ENCODE measurements around the gene SCAP.

DNA sequence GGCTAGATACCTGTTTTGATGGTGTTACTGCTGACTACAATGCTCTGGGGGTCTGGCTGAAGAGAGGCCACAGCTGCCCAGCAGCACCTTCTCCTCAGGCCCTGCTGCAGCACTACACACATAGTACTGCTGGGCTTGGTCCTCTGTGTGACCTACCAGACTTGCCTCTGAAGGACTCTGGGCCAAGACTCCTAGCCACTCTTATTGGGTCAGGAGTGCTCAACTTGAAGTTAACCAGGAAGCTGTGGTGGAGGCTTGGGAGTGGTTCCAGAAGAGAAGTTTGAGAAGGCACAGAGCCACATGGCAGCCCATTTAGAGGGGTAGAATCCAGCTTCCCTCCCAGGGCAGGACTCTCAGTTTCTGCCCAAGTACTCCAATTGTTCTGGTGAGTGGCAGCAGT is 21.2 kb upstream of the SCAP start:
- TF ChIP-seq CHD2 (IDR thresholded peaks at IDR 0.05; ENCODE audit: low read length, partially characterized antibody) (no peak), EZH2phosphoT487 (IDR thresholded peaks at IDR 0.05; ENCODE audit: borderline replicate concordance, low read depth) (no peak), YY1 (IDR thresholded peaks at IDR 0.05; ENCODE audit: low read depth) (no peak)
- TF ChIP-seq, protein P1, sequence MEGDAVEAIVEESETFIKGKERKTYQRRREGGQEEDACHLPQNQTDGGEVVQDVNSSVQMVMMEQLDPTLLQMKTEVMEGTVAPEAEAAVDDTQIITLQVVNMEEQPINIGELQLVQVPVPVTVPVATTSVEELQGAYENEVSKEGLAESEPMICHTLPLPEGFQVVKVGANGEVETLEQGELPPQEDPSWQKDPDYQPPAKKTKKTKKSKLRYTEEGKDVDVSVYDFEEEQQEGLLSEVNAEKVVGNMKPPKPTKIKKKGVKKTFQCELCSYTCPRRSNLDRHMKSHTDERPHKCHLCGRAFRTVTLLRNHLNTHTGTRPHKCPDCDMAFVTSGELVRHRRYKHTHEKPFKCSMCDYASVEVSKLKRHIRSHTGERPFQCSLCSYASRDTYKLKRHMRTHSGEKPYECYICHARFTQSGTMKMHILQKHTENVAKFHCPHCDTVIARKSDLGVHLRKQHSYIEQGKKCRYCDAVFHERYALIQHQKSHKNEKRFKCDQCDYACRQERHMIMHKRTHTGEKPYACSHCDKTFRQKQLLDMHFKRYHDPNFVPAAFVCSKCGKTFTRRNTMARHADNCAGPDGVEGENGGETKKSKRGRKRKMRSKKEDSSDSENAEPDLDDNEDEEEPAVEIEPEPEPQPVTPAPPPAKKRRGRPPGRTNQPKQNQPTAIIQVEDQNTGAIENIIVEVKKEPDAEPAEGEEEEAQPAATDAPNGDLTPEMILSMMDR (IDR thresholded peaks at IDR 0.05) = no peak
- TF ChIP-seq, protein P2, sequence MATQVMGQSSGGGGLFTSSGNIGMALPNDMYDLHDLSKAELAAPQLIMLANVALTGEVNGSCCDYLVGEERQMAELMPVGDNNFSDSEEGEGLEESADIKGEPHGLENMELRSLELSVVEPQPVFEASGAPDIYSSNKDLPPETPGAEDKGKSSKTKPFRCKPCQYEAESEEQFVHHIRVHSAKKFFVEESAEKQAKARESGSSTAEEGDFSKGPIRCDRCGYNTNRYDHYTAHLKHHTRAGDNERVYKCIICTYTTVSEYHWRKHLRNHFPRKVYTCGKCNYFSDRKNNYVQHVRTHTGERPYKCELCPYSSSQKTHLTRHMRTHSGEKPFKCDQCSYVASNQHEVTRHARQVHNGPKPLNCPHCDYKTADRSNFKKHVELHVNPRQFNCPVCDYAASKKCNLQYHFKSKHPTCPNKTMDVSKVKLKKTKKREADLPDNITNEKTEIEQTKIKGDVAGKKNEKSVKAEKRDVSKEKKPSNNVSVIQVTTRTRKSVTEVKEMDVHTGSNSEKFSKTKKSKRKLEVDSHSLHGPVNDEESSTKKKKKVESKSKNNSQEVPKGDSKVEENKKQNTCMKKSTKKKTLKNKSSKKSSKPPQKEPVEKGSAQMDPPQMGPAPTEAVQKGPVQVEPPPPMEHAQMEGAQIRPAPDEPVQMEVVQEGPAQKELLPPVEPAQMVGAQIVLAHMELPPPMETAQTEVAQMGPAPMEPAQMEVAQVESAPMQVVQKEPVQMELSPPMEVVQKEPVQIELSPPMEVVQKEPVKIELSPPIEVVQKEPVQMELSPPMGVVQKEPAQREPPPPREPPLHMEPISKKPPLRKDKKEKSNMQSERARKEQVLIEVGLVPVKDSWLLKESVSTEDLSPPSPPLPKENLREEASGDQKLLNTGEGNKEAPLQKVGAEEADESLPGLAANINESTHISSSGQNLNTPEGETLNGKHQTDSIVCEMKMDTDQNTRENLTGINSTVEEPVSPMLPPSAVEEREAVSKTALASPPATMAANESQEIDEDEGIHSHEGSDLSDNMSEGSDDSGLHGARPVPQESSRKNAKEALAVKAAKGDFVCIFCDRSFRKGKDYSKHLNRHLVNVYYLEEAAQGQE (IDR thresholded peaks at IDR 0.05; ENCODE audit: low read depth, low read length) = no peak

Data from SK-N-SH (cell line).